ENCODE data around the gene RGPD3.
"Not testable (repeated sequence)": the region's sequence is repeated elsewhere in the genome, so short reads cannot be mapped to it uniquely, and the experiment has no call there.

- not testable (repeated sequence) for TF ChIP-seq EZH2 (IDR thresholded peaks at IDR 0.05; ENCODE audit: borderline replicate concordance, insufficient read depth, low read depth, low read length, poor library complexity, severe bottlenecking); CTCF (IDR thresholded peaks at IDR 0.05)
Measured at GRCh38 chr2:106487386-106488191, 19.4 kb upstream of the RGPD3 start.

All from B cell (primary cell).